Neutrophil (primary cell): ENCODE data around the gene TOP1.

Experiments
- H3K27ac ChIP-seq: fragments of 200-600 bp; sonication (generic); 2 replicates; pipeline ENCODE4 v1.5.1; 2016; ENCODE audit warnings: mild to moderate bottlenecking, moderate library complexity
- H3K27me3 ChIP-seq: fragments of 200-600 bp; sonication (generic); 2 replicates; pipeline ENCODE4 v1.6.0; 2016; ENCODE audit warnings: mild to moderate bottlenecking
- H3K36me3 ChIP-seq: fragments of 200-600 bp; sonication (generic); 2 replicates; pipeline ENCODE4 v1.5.1; 2017
- H3K4me1 ChIP-seq, 2 experiments: fragments of 200-600 bp in 1 of 2; sonication (generic) in 1 of 2; 1 replicate in 1 of 2; 2 replicates in 1 of 2; pipeline versions ENCODE4 v1.5.1 to v1.6.1; 2013 to 2016; ENCODE audit warnings: low read depth in 1 of 2, low read length in 1 of 2, mild to moderate bottlenecking in 1 of 2, moderate library complexity in 1 of 2; ENCODE audit not compliant: control insufficient read depth in 1 of 2, insufficient read depth in 1 of 2
- H3K4me3 ChIP-seq, 2 experiments: fragments of 200-600 bp in 1 of 2; sonication (generic) in 1 of 2; 1 replicate in 1 of 2; 2 replicates in 1 of 2; pipeline ENCODE4 v1.5.1; 2013 to 2016; ENCODE audit warnings: low read depth in 1 of 2, low read length in 1 of 2, mild to moderate bottlenecking in 1 of 2, moderate library complexity in 1 of 2
- H3K9me3 ChIP-seq: fragments of 200-600 bp; sonication (generic); 2 replicates; pipeline ENCODE4 v1.5.1; 2016
- TF ChIP-seq, protein P1 (sequence below): fragments of 200-600 bp; sonication (generic); IDR thresholded peaks from 2 replicates; pipeline ENCODE4 v1.5.1; 2016; ENCODE audit warnings: antibody characterized with exemption

TOP1 gene

DNA sequence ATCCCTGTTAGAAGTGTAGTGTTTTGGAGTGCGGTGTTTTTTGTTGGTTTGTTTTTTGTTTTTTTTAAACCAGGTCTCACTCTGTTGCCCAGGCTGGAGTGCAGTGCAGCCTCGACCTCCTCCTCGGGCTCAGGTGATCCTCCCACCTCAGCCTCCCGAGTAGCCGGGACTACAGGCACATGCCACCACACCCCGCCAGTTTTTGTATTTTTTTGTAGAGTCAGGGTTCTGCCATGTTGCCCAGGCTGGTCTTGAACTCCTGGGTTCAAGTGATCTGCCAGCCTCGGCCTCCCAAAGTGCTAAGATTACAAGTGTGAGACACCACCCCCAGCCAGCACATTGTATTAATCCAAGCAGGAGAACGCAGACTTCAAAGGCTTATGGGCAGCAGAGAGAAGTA, 1.3 kb upstream of the TOP1 start:
- peaks cover 33 to 36% of the 10 kb centered on the region in 2 experiments for H3K4me1 ChIP-seq
- no peak overlapping the region for H3K4me3 ChIP-seq
- no peaks in the 10 kb centered on the region for H3K27me3 ChIP-seq
- H3K36me3 ChIP-seq: no peaks in the 10 kb centered on the region
- TF ChIP-seq, protein P1, sequence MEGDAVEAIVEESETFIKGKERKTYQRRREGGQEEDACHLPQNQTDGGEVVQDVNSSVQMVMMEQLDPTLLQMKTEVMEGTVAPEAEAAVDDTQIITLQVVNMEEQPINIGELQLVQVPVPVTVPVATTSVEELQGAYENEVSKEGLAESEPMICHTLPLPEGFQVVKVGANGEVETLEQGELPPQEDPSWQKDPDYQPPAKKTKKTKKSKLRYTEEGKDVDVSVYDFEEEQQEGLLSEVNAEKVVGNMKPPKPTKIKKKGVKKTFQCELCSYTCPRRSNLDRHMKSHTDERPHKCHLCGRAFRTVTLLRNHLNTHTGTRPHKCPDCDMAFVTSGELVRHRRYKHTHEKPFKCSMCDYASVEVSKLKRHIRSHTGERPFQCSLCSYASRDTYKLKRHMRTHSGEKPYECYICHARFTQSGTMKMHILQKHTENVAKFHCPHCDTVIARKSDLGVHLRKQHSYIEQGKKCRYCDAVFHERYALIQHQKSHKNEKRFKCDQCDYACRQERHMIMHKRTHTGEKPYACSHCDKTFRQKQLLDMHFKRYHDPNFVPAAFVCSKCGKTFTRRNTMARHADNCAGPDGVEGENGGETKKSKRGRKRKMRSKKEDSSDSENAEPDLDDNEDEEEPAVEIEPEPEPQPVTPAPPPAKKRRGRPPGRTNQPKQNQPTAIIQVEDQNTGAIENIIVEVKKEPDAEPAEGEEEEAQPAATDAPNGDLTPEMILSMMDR: no peak
- H3K27ac ChIP-seq: peak overlapping the region; percentile 94
- H3K9me3 ChIP-seq: no peaks in the 10 kb centered on the region

DNA sequence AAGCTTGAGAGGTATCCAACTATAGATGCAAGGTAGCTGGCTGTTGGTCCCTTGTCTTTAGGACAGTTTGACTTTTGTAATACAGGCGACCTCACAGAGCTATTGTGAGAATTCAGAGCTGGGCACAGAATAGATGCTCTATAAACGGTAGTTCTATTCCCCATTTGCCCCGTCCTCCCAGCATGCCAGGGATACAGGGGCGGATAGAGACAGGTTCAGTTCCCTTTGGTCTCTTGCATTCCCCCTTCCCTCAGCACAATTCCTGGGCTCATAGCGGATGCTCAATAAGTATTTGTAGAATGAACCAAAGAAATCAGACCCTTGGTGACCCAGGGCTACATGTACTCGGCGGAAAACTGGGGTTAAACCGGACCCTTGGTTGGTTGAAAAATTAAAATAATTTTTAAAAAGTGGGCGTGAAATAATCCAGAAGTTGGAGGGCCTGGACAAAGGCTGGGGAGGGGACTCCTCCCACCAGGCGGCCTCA, 707 bp upstream of the TOP1 start:
- Histone ChIP-seq H3K4me3 (peak overlapping the region; percentile 85 to 94), H3K36me3 (no peaks in the 10 kb centered on the region)

DNA sequence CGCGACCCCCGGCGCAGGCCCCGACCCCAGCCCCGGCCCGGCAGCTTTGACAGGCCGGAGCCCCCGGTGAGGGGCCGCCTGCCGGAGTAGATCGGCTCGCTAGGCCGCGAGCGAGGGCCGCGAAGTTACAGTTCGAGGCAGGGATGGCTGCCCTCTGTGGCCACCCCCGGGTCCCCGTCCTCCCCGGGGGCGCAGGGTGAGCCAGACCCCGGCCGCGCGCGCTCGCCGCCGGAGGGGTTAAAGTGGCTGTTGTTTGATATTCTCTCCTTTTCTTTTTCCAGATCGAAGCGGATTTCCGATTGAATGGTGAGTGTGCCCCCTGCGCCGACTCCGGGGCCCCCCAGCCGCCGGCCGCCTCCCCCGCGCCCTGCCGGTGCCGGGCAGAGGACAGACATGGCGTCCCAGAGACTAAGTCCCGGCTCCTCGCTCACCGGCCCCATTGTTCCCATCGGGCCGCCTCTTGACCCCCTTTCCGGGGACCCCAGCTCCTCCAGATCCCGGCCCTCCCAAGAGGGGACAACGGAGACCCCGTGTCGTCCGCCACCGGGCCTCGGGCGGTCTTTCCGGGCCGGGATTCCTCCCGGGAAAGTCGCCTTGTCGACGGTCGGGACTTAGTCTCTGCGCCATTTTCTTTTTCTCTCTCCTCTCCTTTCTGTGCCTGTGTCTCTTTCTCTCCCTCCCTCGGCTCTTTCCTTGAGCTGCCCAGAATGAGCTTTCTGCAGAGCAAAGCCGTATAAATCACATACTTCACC, 704 bp downstream of the TOP1 start:
- H3K36me3 ChIP-seq: no peaks in the 10 kb centered on the region
- peak overlapping the region; percentile 85 to 94 for H3K4me3 ChIP-seq
- H3K4me1 ChIP-seq: peaks cover 37 to 44% of the 10 kb centered on the region in 2 experiments

More for the DNA sequence above, 707 bp upstream of the TOP1 start:
- H3K9me3 ChIP-seq: no peaks in the 10 kb centered on the region
- H3K27ac ChIP-seq: peak overlapping the region; percentile 94
- TF ChIP-seq, protein P1: no peak
- H3K4me1 ChIP-seq: peaks cover 37 to 42% of the 10 kb centered on the region in 2 experiments
- H3K27me3 ChIP-seq: no peaks in the 10 kb centered on the region

DNA sequence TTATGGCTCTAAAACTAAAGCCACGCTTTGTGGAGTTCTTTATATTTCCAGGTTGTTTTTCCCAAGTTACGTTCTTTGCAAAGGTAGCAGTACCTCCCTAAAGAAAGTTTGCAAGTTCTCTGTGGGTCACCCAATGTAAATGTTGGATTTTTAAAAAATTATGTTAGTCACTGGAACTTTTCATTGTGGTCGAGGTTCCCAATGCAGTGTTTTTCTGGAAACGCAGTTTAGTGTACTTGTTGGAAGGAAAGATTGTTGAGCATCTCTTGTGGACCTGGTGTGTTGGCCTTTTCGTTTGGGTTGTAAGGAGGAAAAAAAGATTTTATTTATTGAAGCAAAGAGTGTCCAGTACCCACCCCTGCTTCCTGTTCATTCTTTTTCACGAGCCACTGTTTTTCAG, 1.4 kb downstream of the TOP1 start:
- Histone ChIP-seq H3K9me3 (no peaks in the 10 kb centered on the region), H3K4me1 (peaks cover 37 to 44% of the 10 kb centered on the region in 2 experiments), H3K27ac (peak overlapping the region; percentile 94), H3K4me3 (peak overlapping the region; percentile 85 to 94), H3K27me3 (no peaks in the 10 kb centered on the region), H3K36me3 (no peaks in the 10 kb centered on the region)
- TF ChIP-seq, protein P1: no peak

More for the DNA sequence above, 704 bp downstream of the TOP1 start:
- Histone ChIP-seq H3K27ac (peak overlapping the region; percentile 94), H3K27me3 (no peaks in the 10 kb centered on the region), H3K9me3 (no peaks in the 10 kb centered on the region)
- TF ChIP-seq, protein P1: no peak

- no peaks in the 10 kb centered on the region for H3K9me3 ChIP-seq
- H3K36me3 ChIP-seq: no peaks in the 10 kb centered on the region
- no peaks in the 10 kb centered on the region for H3K27me3 ChIP-seq
- H3K4me1 ChIP-seq: peaks cover 37 to 44% of the 10 kb centered on the region in 2 experiments
- TF ChIP-seq, protein P1: no peak
- H3K4me3 ChIP-seq: peak overlapping the region; percentile 85 to 94
- peak overlapping the region; percentile 21 for H3K27ac ChIP-seq
These were observed 2.1 kb downstream of the TOP1 start for GRCh38 chr20:41030531-41031242.
